Measurements from ENCODE around the gene PLXNA2.

PLXNA2 gene

DNA sequence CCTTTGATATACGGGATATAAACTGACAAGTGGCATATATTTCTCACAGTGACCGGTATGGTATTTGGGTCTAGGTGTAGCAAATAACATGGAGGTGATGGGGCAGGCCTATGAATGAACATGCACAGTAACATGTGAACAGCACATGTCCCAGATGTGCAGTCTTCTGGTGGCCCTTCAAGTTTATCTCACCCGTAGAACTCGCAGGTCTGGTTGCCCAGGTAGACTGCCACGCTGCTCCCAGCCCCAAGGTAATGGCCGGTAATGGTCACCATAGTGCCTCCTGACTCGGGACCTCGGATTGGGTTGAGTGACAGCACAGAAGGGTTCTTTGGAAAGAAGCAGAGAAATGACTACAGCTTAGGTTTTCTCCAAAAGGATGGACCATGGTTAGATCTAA is 192.0 kb downstream of the PLXNA2 start:
- no peak overlapping the region for H3K27ac ChIP-seq (ENCODE audit: low read depth, low read length)
- 93% methylated on average over 8 of the region's 8 CpGs for WGBS
- H3K36me3 ChIP-seq (ENCODE audit: insufficient read depth, low read length) = no peaks in the 10 kb centered on the region
- no peaks in the 10 kb centered on the region for H3K9me3 ChIP-seq (ENCODE audit: insufficient read depth, low read depth, low read length)
- H3K9ac ChIP-seq (ENCODE audit: low read depth, low read length) = no peak overlapping the region
- H3K4me3 ChIP-seq (ENCODE audit: low read length) = no peak overlapping the region
- no peaks in the 10 kb centered on the region for H3K27me3 ChIP-seq (ENCODE audit: insufficient read depth, low read length)
- H3K4me1 ChIP-seq (ENCODE audit: insufficient read depth, low read length) = 0 out of 2 replicates have a peak, but pooled peaks cover 8% of the 10 kb centered on the region

DNA sequence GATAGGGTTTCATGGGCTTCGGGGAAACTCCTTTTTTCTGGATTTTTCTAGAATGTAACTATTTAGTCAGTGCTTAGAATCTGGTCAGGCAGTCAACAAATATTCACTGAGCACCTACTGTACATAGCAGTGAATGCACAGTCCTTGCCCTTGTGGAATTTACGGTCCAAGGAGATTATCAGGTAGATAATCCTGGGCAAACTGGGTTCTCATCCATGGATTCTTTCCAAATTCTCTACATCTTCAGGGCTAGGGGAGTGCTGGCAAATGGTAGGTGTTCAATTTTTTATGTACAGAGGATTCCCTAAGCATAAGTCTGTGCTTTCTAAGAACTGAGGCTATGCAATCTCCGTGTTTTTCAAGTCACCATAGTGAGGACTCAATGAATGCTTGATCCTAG is 192.5 kb downstream of the PLXNA2 start:
- WGBS = 81% methylated on average over 3 of the region's 3 CpGs
- Histone ChIP-seq H3K27me3 (ENCODE audit: insufficient read depth, low read length) (no peaks in the 10 kb centered on the region), H3K9ac (ENCODE audit: low read depth, low read length) (no peak overlapping the region), H3K27ac (ENCODE audit: low read depth, low read length) (no peak overlapping the region), H3K4me3 (ENCODE audit: low read length) (no peak overlapping the region), H3K4me1 (ENCODE audit: insufficient read depth, low read length) (0 out of 2 replicates have a peak, but pooled peaks cover 8% of the 10 kb centered on the region), H3K9me3 (ENCODE audit: insufficient read depth, low read depth, low read length) (no peaks in the 10 kb centered on the region), H3K36me3 (ENCODE audit: insufficient read depth, low read length) (no peaks in the 10 kb centered on the region)

DNA sequence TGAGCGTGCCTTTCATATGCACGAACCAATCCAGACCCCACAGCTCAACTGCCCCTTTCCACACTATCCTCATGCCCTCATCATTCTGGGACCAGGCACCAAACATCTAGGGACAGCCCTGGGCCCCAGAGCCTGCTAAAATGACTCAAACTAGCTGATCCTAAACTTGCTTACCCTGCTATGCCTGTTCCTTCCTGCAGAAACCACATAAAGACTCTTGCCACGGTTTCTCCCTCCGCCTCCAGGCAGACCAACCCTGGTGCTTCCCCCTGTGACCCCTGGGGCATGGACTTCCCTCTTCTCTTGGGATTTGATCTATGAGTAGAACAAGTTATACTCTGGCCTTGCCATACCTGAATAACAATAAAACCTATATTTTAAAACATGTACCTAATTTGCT is 195.3 kb downstream of the PLXNA2 start:
- no peak overlapping the region for H3K4me3 ChIP-seq (ENCODE audit: low read length)
- H3K4me1 ChIP-seq (ENCODE audit: insufficient read depth, low read length) = 0 out of 2 replicates have a peak, but pooled peaks cover 8% of the 10 kb centered on the region
- H3K9me3 ChIP-seq (ENCODE audit: insufficient read depth, low read depth, low read length) = no peaks in the 10 kb centered on the region
- no peak overlapping the region for H3K27ac ChIP-seq (ENCODE audit: low read depth, low read length)
- no peaks in the 10 kb centered on the region for H3K27me3 ChIP-seq (ENCODE audit: insufficient read depth, low read length)
- 90% methylated on average over 4 of the region's 4 CpGs for WGBS
- H3K9ac ChIP-seq (ENCODE audit: low read depth, low read length) = no peak overlapping the region
- no peaks in the 10 kb centered on the region for H3K36me3 ChIP-seq (ENCODE audit: insufficient read depth, low read length)

DNA sequence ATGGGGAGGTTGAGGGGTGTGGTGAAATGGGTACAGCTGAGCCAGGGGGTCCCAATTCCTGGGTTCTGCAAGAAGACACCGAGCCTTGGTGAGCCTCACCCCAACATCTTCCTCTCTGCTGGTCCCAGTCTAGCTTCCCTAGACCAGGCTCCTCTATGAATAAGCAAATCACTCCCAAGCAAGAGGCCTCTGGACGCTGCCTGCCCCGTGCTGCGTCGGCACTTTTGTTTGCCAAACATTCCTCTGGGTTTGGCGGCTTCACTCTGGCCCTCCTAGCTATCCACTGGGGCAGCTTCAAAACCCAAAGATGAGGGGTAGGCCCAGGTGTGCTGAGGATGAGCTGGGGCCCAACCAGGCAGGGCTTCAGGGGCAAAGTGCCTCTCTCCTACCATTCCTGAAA is 196.2 kb downstream of the PLXNA2 start:
- WGBS = 87% methylated on average over 6 of the region's 6 CpGs

DNA sequence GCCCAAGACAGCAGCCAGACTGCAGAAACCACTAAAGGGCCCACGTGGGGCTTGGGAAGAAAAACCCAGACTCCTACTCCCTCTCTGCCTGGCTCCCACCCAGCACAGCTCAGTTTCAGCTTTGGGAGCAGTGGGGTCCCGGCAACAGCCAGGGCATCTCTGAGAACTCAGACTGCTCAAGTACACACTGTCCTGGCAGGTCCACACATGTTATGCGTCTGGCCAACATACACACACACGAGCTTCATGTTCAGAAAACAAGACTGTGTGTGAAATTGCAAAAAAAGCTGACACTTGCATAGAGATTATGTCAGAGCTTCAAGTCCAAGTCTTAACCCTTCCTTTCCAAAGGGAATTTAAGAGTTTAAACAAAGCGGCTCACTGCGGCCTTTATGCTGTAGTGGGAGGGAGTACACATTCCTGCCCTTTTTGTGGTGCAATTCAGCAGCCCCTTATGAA is 196.7 kb downstream of the PLXNA2 start:
- Histone ChIP-seq H3K4me3 (ENCODE audit: low read length) (no peak overlapping the region), H3K9me3 (ENCODE audit: insufficient read depth, low read depth, low read length) (no peaks in the 10 kb centered on the region), H3K4me1 (ENCODE audit: insufficient read depth, low read length) (0 out of 2 replicates have a peak, but pooled peaks cover 3% of the 10 kb centered on the region), H3K36me3 (ENCODE audit: insufficient read depth, low read length) (no peaks in the 10 kb centered on the region), H3K9ac (ENCODE audit: low read depth, low read length) (no peak overlapping the region), H3K27ac (ENCODE audit: low read depth, low read length) (no peak overlapping the region), H3K27me3 (ENCODE audit: insufficient read depth, low read length) (no peaks in the 10 kb centered on the region)
- WGBS = 78% methylated on average over 6 of the region's 6 CpGs

More for the DNA sequence above, 196.2 kb downstream of the PLXNA2 start:
- no peaks in the 10 kb centered on the region for H3K27me3 ChIP-seq (ENCODE audit: insufficient read depth, low read length)
- no peak overlapping the region for H3K27ac ChIP-seq (ENCODE audit: low read depth, low read length)
- no peak overlapping the region for H3K4me3 ChIP-seq (ENCODE audit: low read length)
- no peaks in the 10 kb centered on the region for H3K9me3 ChIP-seq (ENCODE audit: insufficient read depth, low read depth, low read length)
- H3K9ac ChIP-seq (ENCODE audit: low read depth, low read length) = no peak overlapping the region
- 0 out of 2 replicates have a peak, but pooled peaks cover 8% of the 10 kb centered on the region for H3K4me1 ChIP-seq (ENCODE audit: insufficient read depth, low read length)
- no peaks in the 10 kb centered on the region for H3K36me3 ChIP-seq (ENCODE audit: insufficient read depth, low read length)

DNA sequence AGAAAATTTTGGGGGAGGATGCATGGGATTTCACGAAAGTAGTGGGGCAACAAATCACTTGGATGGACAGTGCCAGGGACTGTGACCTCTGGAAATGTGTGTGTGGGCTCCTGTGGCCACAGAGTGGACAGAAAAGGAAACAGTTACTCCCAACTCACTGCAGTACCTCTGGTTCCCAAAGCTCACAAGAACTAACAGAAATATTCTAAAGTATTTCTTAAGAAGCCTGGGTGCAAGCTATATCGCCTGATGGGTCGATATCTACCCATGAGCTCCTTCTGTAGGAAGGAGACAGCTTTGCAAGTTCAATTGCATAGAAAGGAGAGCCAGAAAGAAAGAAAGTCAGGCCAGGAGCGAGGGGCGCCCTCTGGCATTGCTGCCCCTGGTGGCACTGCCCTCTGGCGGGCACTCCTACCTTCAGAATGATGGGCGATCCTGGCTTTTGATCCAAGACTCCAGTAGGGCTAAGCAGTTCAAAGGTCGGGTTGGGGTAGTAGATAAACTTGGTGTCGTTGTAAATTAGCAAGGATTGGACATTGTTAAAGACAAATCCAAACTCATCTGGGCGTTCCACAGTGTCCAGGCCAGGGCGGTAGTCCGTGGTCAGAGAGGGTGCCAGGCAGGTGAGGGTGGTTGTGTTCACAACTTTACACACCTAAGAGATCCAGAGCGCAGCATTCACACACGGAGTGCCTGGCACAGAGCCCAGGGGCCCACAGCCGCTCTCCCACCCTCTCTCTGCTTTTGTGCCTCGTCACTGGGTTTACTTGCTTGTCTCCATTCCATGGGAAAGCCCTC is 198.5 kb downstream of the PLXNA2 start:
- Histone ChIP-seq H3K4me1 (ENCODE audit: insufficient read depth, low read length) (no peaks in the 10 kb centered on the region; the same call in 1 of the 2 replicates), H3K4me3 (ENCODE audit: low read length) (no peak overlapping the region), H3K9ac (ENCODE audit: low read depth, low read length) (no peak overlapping the region), H3K9me3 (ENCODE audit: insufficient read depth, low read depth, low read length) (no peaks in the 10 kb centered on the region), H3K27ac (ENCODE audit: low read depth, low read length) (no peak overlapping the region), H3K27me3 (ENCODE audit: insufficient read depth, low read length) (no peaks in the 10 kb centered on the region), H3K36me3 (ENCODE audit: insufficient read depth, low read length) (no peaks in the 10 kb centered on the region)
- WGBS = 91% methylated on average over 16 of the region's 16 CpGs

DNA sequence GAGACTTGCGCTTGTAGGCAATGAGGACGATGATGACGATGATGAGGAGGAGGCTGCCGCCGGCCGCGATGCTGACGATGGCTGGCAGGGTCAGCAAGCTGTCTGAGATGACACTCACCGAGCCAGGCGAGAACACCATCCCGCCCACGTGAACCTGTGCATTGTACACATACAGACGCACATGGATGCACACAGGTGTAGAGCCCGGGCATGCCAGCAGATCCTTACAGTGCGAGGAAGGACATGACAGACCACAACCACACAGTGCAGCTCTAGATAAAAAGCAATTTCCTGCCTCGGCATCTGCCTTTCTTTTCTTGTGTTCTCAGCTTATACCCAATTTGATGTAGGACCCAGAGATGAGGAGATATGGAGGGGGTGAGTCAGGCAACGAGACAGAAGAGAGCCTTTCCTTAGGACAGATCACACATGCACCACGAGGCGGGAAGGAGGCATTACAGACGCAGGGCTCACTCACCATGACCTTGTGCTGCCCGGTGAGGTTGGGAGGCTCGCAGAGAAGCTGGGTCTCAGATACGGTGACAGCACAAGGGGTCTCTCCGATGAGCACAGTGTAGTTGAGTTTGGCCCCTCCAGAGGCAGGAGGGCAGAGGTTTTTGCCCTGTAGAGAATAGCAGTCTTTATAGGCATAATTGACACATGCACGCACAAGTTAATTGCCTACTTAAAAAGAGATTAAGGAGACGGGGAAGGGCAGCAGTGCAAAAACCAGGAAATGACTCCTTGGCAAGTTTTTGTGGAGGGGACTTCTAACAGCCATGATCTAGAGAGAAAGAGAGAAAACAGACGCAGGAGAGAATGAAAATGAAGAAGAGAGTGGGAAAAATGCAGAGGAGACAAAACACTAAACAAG is 199.4 kb downstream of the PLXNA2 start:
- Histone ChIP-seq H3K9me3 (ENCODE audit: insufficient read depth, low read depth, low read length) (no peaks in the 10 kb centered on the region), H3K27me3 (ENCODE audit: insufficient read depth, low read length) (no peaks in the 10 kb centered on the region), H3K36me3 (ENCODE audit: insufficient read depth, low read length) (no peaks in the 10 kb centered on the region), H3K9ac (ENCODE audit: low read depth, low read length) (no peak overlapping the region), H3K27ac (ENCODE audit: low read depth, low read length) (no peak overlapping the region), H3K4me3 (ENCODE audit: low read length) (no peak overlapping the region), H3K4me1 (ENCODE audit: insufficient read depth, low read length) (no peaks in the 10 kb centered on the region; the same call in 1 of the 2 replicates)
- WGBS = 92% methylated on average over 27 of the region's 27 CpGs

DNA sequence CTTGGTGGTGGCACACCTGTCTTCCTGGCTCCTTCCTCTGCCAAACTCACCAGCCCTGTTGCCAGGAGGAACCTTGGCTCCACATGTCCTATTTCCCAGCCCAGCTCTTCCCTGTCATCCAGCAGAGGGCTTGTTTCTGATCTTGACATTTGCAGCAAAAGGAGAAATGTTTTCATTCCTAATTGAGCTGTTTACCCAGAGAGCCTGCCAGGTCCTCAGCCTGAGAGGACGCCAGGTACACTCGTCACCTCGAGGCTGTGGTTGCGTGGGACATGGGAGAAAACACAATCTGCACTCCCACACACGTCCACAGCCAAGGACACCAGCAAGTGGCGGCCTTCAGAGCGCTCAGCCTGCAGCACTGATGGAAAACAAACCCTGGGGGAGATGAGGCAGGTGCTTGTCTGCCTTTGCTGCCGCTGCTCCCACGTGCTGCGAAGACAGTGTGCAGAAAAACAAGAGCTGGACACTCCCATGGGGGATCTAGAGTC is 200.4 kb downstream of the PLXNA2 start:
- Histone ChIP-seq H3K27me3 (ENCODE audit: insufficient read depth, low read length) (no peaks in the 10 kb centered on the region), H3K4me1 (ENCODE audit: insufficient read depth, low read length) (no peaks in the 10 kb centered on the region; the same call in 1 of the 2 replicates), H3K4me3 (ENCODE audit: low read length) (no peak overlapping the region), H3K27ac (ENCODE audit: low read depth, low read length) (no peak overlapping the region), H3K36me3 (ENCODE audit: insufficient read depth, low read length) (no peaks in the 10 kb centered on the region), H3K9ac (ENCODE audit: low read depth, low read length) (no peak overlapping the region), H3K9me3 (ENCODE audit: insufficient read depth, low read depth, low read length) (no peaks in the 10 kb centered on the region)
- WGBS = 92% methylated on average over 10 of the region's 10 CpGs

DNA sequence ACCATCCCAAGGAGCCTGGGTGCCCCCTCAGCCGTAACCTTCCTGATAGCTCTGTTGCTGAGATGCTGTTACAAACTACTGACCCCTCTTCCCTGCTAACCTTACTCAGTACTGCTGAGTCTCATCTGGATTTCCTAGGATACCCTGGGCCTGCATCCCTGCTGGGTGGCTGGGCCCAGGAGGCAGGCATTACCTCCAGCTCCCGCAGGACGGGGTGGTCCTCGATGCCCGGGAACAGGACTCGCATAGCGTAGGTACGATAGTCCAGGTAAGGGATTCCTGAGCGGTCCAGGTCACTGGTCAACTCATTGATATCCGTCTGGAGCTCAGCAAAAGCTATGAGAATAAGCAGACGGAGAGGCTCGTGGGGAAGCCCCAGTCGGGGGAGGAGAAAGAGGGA is 201.3 kb downstream of the PLXNA2 start:
- H3K9me3 ChIP-seq (ENCODE audit: insufficient read depth, low read depth, low read length) = no peaks in the 10 kb centered on the region
- 91% methylated on average over 13 of the region's 13 CpGs for WGBS
- no peaks in the 10 kb centered on the region; the same call in 1 of the 2 replicates for H3K4me1 ChIP-seq (ENCODE audit: insufficient read depth, low read length)
- no peaks in the 10 kb centered on the region for H3K36me3 ChIP-seq (ENCODE audit: insufficient read depth, low read length)
- H3K4me3 ChIP-seq (ENCODE audit: low read length) = no peak overlapping the region
- no peak overlapping the region for H3K9ac ChIP-seq (ENCODE audit: low read depth, low read length)
- no peak overlapping the region for H3K27ac ChIP-seq (ENCODE audit: low read depth, low read length)
- H3K27me3 ChIP-seq (ENCODE audit: insufficient read depth, low read length) = no peaks in the 10 kb centered on the region

DNA sequence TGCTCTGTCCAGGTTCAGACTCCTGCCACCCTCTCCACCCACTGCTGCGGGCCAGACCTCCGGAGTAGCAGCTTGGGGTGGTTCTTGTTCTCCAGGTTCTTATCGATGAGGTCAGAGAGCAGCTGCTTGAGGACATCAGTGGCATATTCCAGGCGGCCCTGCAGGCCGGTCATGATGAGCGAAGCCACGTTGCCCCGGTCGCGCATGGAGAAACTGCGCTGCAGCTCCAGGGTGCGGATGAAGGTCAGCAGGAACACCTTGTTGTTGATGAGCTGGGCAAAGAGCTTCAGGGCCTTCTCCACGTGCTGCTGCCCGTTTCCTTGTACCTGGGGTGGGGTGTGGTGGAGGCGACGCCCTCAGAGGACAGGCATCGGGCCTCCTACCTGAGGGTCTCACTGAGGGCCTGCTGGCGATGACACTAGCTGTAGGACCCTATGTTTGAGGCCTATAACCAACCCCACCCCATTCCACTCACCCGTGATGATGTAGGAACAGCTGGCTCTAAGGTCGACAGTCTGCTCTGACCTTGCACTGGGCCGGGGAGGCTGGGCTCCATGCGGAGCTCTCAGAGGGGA is 202.1 kb downstream of the PLXNA2 start:
- WGBS = 95% methylated on average over 22 of the region's 22 CpGs
- H3K36me3 ChIP-seq (ENCODE audit: insufficient read depth, low read length) = no peaks in the 10 kb centered on the region

More for the DNA sequence above, 202.1 kb downstream of the PLXNA2 start:
- Histone ChIP-seq H3K27me3 (ENCODE audit: insufficient read depth, low read length) (no peaks in the 10 kb centered on the region), H3K4me1 (ENCODE audit: insufficient read depth, low read length) (no peaks in the 10 kb centered on the region; the same call in 1 of the 2 replicates), H3K9ac (ENCODE audit: low read depth, low read length) (no peak overlapping the region), H3K9me3 (ENCODE audit: insufficient read depth, low read depth, low read length) (no peaks in the 10 kb centered on the region), H3K27ac (ENCODE audit: low read depth, low read length) (no peak overlapping the region), H3K4me3 (ENCODE audit: low read length) (no peak overlapping the region)

Measured in HUES64 (cell line).